ENCODE results near the gene PHOSPHO1.
A peak's percentile ranks its signal among the peaks of the same experiment; 100 is the strongest.
"Not testable (repeated sequence)": the region's sequence is repeated elsewhere in the genome, so short reads cannot be mapped to it uniquely, and the experiment has no call there.

The PHOSPHO1 gene

DNA sequence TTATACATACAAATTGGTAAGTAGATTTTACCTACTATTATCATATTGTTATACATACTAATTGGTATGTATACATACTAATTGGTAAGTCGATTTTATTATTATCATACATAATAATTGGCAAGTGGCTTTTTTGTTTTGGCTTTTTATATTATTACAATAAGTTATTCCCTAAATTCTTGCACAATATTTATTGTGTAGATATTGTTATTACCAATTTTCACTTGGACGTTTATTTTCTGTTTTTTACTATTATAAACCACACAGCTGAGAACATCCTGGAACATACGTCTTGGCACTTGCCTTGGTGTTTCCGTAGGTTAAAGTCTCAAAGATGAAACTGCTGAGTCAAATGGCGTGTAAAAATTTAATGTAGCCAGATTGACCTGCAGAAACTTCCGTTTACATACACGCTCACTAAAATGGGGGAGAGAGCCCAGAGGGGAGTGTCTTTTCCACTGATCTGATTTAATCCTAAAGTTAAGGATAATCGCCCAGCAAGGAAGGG lies 39.1 kb downstream of the PHOSPHO1 start:
- DNase-seq, result no peak

DNA sequence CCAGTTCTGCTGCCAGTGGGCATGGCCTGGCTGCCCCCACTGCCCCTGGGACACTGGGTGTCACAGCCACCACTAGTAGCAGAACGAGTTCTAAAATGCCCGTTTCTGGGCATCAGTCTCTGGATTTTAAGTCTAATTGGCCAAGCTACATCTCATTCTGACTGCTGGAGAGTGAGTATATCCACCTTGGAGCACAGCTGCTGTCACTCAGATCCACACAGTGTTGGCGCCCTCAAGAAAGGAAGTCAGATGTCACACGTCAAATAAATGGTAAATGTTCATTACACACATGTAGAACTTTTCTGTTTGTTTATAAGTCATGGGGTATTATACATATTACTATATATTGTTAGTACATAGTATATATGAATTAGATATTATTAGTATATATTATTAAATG lies 39.7 kb downstream of the PHOSPHO1 start:
- DNase-seq, result no peak

DNA sequence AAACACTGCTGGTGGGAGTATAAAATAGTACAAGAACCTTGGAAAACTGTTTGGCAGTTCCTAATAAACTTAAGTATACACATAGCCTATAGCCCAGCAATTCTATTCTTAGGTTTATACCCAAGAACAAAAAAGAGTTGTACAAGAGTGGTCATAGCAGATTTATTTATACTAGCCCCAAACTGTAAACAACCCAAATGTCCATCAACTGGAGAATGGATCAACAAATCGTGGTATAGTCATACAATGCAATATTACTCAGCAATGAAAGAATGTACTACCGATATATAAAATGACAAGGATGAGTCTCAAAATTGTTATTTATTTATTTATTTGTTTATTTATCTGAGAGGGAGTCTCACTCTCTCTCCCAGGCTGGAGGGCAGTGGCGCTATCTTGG lies 43.3 kb downstream of the PHOSPHO1 start:
- DNase-seq, result no peak

DNA sequence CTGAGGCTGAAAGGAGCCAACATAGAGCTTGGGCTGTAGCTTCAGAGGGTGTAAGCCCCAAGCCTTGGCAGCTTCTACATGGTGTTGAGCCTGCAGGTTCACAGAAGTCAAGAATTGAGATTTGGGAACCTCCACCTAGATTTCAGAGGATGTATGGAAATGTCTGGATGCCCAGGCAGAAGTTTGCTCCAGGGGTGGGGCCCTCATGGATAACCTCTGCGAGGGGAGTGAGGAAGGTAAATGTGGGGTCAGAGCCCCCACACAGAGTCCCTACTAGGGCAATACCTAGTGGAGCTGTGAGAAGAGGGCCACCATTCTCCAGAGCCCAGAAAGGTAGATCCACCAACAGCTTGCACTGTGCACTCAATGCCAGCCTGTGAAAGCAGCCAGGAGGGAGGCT lies 45.2 kb downstream of the PHOSPHO1 start:
- not testable (repeated sequence) for DNase-seq

DNA sequence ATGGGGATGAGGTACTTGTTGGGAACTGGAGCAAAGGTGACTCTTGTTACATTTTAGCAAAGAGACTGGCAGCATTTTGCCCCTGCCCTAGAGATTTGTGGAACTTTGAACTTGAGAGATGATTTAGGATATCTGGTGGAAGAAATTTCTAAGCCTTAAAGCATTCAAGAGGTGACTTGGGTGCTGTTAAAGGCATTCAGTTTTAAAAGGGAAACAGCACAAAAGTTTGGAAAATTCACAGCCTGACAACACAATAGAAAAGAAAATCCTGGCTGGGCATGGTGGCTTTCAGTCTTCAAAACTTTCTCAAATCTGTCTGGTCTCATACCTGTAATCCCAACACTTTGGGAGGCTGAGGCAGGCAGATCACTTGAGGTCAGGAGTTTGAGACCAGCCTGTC lies 46.1 kb downstream of the PHOSPHO1 start:
- DNase-seq, result not testable (repeated sequence)

DNA sequence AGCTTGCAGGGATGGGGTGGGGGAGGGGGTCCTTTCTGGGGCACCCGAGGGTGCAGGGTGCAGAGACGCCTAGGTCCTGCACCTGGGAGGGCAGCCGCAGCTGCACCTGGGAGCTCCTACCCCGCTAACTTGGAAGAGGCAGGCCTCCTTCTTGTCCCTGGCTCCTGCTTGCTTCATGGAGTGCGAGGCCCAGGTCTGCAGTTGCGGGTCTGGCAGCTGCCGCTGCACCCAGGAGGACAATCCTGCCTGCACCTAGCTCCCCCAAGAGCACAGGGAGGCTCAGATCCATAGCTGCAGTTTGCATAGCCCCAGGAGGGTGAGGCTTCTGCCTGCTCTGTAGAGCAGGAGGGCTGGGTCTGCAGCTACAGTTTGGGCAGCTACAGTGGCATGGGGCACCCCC lies 46.8 kb downstream of the PHOSPHO1 start:
- no peak for DNase-seq

DNA sequence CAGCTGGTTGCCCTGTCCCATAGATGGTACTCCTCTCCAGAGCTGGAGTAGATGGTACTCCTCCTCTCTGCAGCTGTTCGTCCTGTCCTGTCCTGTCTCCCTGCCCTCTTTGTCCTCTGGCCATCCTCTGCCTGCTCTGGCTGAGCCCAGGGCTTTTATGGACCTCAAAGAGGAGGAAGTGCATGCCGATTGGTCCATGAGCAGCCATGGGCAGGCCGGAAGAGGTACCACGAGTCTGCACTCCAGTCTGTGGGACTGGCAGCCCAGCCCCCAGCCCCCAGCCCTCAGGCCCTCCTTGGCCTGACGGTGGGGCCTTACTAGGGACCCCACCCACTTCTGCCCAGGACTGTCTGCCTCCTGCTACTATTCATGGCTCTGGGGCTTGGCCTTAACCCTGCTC lies 47.2 kb downstream of the PHOSPHO1 start:
- DNase-seq, result no peak

DNA sequence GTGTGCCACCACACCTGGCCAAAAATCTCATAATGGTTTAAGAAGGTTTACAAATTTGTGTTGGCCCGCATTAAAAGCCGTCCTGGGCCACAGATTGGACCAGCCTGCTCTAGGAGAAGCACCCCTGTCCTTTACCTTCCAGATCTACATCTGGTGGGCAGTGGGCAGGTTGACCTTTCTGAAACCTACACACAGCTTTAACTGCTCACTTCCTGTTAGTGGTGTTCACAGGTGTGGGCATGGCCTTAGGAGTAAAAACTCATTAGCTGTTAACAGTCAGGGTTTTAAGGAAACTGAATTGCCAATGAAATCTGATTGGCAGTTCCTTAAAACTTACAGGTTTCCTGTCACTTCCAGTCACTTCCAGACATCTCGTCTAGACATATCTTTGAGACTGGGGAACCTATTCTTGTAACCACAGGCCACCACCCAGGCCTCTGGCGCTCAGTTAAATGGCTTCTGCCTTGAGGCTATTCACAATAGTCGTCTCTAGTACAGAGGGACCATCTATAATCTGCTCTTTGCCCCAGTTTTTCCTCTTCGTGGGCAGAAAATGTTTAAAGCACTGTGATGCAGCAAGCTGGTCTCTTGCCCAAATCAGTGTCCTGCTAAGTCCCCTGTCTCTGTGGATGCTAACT lies 49.5 kb downstream of the PHOSPHO1 start:
- DNase-seq, result no peak

DNA sequence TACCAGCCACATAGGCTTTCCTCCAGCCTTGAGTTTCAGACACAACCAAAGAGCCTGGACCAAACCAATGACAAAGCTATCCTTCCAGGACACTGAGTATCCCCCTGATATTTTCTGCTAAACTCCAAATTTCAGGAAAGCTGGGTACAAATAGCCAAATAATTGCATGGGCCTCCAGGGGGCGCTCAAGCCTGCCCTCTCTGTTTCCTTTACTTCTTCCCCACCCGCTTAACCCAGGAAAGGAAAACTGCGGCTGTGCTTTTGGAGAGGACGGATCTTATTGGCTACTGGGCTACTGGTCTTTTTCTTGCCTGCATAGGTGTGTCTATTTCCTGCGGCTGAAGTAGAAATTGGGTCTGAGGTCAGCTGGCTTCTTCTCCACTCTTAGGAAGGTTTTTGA lies 50.3 kb downstream of the PHOSPHO1 start:
- DNase-seq, result peak; percentile 67

DNA sequence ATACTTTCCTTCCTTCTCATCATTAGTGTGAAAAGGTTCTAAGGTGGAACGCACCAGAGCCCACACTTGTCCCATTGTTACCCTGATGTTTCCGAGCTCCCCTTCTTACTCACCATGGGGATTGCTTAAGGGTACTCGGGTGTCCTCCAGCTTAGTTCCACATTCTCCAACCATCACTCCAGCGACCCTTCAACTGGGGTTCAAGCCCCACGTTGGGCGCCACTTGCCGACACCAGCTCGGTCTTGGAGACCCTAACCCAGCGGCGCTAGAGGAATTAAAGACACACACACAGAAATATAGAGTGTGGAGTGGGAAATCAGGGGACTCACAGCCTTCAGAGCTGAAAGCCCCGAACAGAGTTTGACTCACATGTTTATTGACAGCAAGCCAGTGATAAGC lies 54.6 kb downstream of the PHOSPHO1 start:
- DNase-seq, result not testable (repeated sequence)

All from activated naive CD4-positive, alpha-beta T cell treated with Interleukin-2 at 50 U/mL for 16 hours (primary cell).